ENCODE results near the gene TARP.

The TARP gene

DNA sequence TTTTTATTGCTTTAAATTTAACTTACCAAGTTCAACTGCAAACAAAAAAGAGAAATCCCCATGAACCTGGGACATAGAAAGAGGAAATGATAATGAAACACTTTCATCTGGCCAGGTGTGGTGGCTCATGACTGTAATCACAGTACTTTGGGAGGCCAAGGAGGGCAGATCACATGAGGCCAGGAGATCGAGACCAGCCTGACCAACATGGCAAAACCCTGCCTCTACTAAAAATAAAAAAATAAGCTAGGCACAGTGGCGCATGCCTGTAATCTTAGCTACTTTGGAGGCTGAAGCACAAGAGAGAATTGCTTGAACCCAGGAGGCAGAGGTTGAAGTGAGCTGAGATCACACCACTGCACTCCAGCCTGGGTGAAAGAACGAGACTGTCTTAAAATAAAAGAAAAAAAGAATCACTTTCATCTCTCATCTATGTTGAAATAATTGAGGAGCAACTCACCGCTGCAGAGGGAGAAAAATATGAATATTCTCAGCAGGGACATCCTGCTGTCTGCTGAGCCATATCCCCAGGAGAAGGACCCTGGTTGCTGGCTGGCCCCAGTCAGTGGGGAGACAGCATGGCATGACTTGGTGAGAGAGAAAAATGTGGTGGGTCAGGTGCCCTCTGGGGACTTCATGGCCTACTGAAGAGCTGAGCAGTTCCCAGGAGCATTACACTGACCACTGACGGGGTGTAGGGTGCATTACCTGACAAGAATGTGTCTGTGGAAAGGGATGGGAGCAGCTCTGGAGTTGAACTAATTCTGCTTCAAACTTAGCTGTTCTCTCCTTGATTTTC, 22.8 kb upstream of the TARP start:
- TF ChIP-seq, protein P1, sequence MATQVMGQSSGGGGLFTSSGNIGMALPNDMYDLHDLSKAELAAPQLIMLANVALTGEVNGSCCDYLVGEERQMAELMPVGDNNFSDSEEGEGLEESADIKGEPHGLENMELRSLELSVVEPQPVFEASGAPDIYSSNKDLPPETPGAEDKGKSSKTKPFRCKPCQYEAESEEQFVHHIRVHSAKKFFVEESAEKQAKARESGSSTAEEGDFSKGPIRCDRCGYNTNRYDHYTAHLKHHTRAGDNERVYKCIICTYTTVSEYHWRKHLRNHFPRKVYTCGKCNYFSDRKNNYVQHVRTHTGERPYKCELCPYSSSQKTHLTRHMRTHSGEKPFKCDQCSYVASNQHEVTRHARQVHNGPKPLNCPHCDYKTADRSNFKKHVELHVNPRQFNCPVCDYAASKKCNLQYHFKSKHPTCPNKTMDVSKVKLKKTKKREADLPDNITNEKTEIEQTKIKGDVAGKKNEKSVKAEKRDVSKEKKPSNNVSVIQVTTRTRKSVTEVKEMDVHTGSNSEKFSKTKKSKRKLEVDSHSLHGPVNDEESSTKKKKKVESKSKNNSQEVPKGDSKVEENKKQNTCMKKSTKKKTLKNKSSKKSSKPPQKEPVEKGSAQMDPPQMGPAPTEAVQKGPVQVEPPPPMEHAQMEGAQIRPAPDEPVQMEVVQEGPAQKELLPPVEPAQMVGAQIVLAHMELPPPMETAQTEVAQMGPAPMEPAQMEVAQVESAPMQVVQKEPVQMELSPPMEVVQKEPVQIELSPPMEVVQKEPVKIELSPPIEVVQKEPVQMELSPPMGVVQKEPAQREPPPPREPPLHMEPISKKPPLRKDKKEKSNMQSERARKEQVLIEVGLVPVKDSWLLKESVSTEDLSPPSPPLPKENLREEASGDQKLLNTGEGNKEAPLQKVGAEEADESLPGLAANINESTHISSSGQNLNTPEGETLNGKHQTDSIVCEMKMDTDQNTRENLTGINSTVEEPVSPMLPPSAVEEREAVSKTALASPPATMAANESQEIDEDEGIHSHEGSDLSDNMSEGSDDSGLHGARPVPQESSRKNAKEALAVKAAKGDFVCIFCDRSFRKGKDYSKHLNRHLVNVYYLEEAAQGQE (IDR thresholded peaks at IDR 0.05; ENCODE audit: insufficient read depth in 1 of 2, low read depth in 2 of 2, low read length in 2 of 2), result no peak
- TF ChIP-seq POLR2AphosphoS5 (IDR thresholded peaks at IDR 0.05; ENCODE audit: low read depth, low read length) (no peak), TAF1 (IDR thresholded peaks at IDR 0.05; ENCODE audit: borderline replicate concordance, insufficient read depth, low read length) (no peak), SIN3A (IDR thresholded peaks at IDR 0.05; ENCODE audit: borderline replicate concordance, insufficient read depth, low read length) (no peak), FOXP2 (optimal IDR thresholded peaks at IDR 0.05; ENCODE audit: borderline replicate concordance, extremely low read depth, extremely low read length, insufficient read depth) (no peak)

DNA sequence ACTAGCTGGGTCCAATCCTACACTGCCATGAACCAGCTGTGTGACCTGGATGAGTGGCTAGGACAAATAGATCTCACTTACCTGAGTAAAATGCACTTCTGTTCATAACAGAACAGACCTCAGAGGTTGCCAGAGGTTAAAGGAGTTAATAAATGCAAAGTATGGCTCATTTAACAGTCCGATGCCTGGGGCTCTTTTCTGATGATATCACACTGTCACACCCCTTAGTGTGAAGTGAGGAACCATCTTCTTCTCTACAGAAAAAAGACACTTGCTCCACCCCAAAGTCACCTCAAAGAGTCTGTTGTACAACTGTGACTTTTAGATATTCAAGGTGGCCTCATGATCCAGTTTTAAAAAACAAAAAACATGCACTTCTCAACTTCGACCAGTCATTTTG, 21.5 kb upstream of the TARP start:
- no peak for TF ChIP-seq FOXP2 (optimal IDR thresholded peaks at IDR 0.05; ENCODE audit: borderline replicate concordance, extremely low read depth, extremely low read length, insufficient read depth)

DNA sequence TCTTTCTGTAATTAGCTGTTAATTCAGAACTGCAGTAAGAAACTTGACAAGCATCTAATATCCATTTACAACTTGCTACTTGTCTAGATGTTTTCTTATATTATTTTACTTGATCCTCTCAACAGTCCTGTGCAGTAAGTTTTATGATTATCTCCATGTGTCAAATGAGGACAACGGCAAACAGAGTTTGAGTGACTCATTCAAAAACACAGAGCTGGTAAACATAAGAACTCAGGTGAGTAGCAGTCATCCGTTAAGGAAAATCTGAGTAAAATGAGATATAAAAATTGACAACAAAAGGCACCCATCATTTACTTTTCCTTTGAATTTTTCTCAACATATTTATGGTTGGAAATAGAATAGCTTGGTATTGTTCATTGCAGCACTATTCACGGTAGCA, 19.0 kb upstream of the TARP start:
- TF ChIP-seq POLR2AphosphoS5 (IDR thresholded peaks at IDR 0.05; ENCODE audit: low read depth, low read length), result no peak
- no peak for TF ChIP-seq TAF1 (IDR thresholded peaks at IDR 0.05; ENCODE audit: borderline replicate concordance, insufficient read depth, low read length)
- no peak for TF ChIP-seq SIN3A (IDR thresholded peaks at IDR 0.05; ENCODE audit: borderline replicate concordance, insufficient read depth, low read length)
- TF ChIP-seq FOXP2 (optimal IDR thresholded peaks at IDR 0.05; ENCODE audit: borderline replicate concordance, extremely low read depth, extremely low read length, insufficient read depth), result no peak
- TF ChIP-seq, protein P1 (IDR thresholded peaks at IDR 0.05; ENCODE audit: insufficient read depth in 1 of 2, low read depth in 2 of 2, low read length in 2 of 2), result no peak

DNA sequence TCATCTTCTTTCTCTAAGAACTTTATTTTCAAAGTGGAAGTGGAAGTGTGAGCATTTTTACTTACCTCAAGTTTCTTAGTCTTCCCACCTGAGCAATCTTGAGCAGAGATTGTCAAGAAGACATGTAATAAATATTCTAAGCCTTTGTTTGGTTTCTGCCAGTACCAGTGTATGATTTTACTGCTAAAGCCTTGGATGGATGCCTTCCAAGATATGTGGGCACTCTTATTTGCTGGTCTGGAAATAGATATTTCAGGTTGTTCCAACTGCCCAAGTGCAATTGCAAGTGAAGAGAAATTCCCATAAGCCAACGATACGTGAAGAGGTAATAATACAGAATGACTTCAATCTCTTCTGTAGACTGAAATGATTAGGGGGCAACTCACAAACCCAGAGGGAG, 18.2 kb upstream of the TARP start:
- TF ChIP-seq POLR2AphosphoS5 (IDR thresholded peaks at IDR 0.05; ENCODE audit: low read depth, low read length), result no peak
- no peak for TF ChIP-seq SIN3A (IDR thresholded peaks at IDR 0.05; ENCODE audit: borderline replicate concordance, insufficient read depth, low read length)
- TF ChIP-seq, protein P1 (IDR thresholded peaks at IDR 0.05; ENCODE audit: insufficient read depth in 1 of 2, low read depth in 2 of 2, low read length in 2 of 2), result no peak
- no peak for TF ChIP-seq FOXP2 (optimal IDR thresholded peaks at IDR 0.05; ENCODE audit: borderline replicate concordance, extremely low read depth, extremely low read length, insufficient read depth)
- no peak for TF ChIP-seq TAF1 (IDR thresholded peaks at IDR 0.05; ENCODE audit: borderline replicate concordance, insufficient read depth, low read length)

DNA sequence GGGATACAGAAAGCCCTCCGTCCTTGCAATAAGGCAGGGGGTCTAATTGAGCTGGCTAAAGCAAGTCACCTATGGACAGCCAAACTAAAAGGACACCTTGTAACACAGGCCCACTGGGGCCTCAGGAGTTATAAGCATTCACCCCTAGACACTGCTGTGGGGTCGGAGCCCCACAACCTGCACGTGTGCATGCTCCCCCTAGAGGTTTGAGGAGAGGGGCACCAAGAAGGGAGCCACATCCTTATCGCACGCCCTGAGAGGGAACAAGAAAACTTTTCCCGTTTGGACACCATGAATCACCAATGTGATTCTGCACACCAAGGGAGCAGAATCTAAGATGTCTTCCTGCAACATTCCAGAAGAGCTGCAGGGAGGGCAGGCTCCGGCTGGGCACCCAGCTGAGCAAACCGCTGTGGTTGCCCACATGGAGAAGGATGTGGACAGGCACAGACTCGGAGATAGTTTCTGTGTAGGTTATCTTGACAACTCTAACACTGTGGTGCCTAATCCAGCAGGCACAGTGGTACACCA, 17.7 kb upstream of the TARP start:
- TF ChIP-seq, protein P1 (IDR thresholded peaks at IDR 0.05; ENCODE audit: insufficient read depth in 1 of 2, low read depth in 2 of 2, low read length in 2 of 2), result no peak
- TF ChIP-seq POLR2AphosphoS5 (IDR thresholded peaks at IDR 0.05; ENCODE audit: low read depth, low read length) (no peak), SIN3A (IDR thresholded peaks at IDR 0.05; ENCODE audit: borderline replicate concordance, insufficient read depth, low read length) (no peak), TAF1 (IDR thresholded peaks at IDR 0.05; ENCODE audit: borderline replicate concordance, insufficient read depth, low read length) (no peak), FOXP2 (optimal IDR thresholded peaks at IDR 0.05; ENCODE audit: borderline replicate concordance, extremely low read depth, extremely low read length, insufficient read depth) (no peak)
